Breast epithelium (tissue), 4 donors: ENCODE results near the gene POLN. TPM values are rescaled to one million over a fixed set of nuclear protein-coding genes. Genes with fewer than 3 reads are reported as not detected.

Source experiments
- DNase-seq, 2 donors: peaks; one replicate each; pipeline ENCODE4 v3.0.0-alpha.2; 2019; ENCODE audit warnings: low spot score in 2 of 2
- H3K27ac ChIP-seq, 2 donors: fragments of 200-600 bp; sonication (generic) in 1 of 2; one replicate each; pipeline ENCODE4 v1.5.1; 2016 to 2019; ENCODE audit warnings: mild to moderate bottlenecking in 1 of 2
- H3K27me3 ChIP-seq, 2 donors: fragments of 200-600 bp; sonication (generic) in 1 of 2; one replicate each; pipeline versions ENCODE4 v1.5.1 to v1.6.0; 2017 to 2019; ENCODE audit warnings: control low read depth in 1 of 2, mild to moderate bottlenecking in 1 of 2
- H3K36me3 ChIP-seq: fragments of 200-600 bp; one replicate; pipeline ENCODE4 v1.5.1; 2019
- H3K4me1 ChIP-seq, 2 donors: fragments of 200-600 bp; sonication (generic); one replicate each; pipeline ENCODE4 v1.5.1; 2016 to 2019; ENCODE audit warnings: control low read depth in 1 of 2
- H3K4me3 ChIP-seq, 3 donors: fragments of 200-600 bp; sonication (generic); 1 replicate in 2 of 3; 2 replicates in 1 of 3; pipeline ENCODE4 v1.5.1; 2016 to 2019; ENCODE audit warnings: mild to moderate bottlenecking in 3 of 3, moderate library complexity in 2 of 3
- H3K9me3 ChIP-seq, 2 donors: fragments of 200-600 bp; sonication (generic) in 1 of 2; one replicate each; pipeline ENCODE4 v1.5.1; 2016 to 2019; ENCODE audit warnings: control low read depth in 1 of 2
- POLR2A ChIP-seq: fragments of 450-650 bp; IDR thresholded peaks from one replicate; pipeline ENCODE4 v1.6.1; 2016; ENCODE audit warnings: antibody characterized with exemption, mild to moderate bottlenecking, moderate library complexity
- POLR2AphosphoS5 ChIP-seq, 3 donors: sonication (generic); formaldehyde crosslinking; IDR thresholded peaks; one replicate each; pipeline ENCODE4 v1.6.1; 2017; ENCODE audit warnings: antibody characterized with exemption in 3 of 3
- intact Hi-C: fragments of 100-400 bp; cut with DNase I; formaldehyde crosslinking; loops from one replicate; pipeline ENCODE4 v1.15.1; 2023; ENCODE audit warnings: low total_unique reads
- total RNA-seq, 3 donors: library from RNA; depleted of rRNA; stranded (reverse); fragments of >200 nt; gene quantifications; one replicate each; pipeline ENCODE4 v1.1.0, GENCODE V29; 2016
- TF ChIP-seq, protein P1 (sequence below), 3 donors: fragments of 450-650 bp; IDR thresholded peaks; one replicate each; pipeline ENCODE4 v1.5.1; 2016 to 2017; ENCODE audit warnings: antibody characterized with exemption in 3 of 3, mild to moderate bottlenecking in 3 of 3, moderate library complexity in 3 of 3

Gene POLN
- total RNA-seq, 3 donors from 2014 or later: 3.3 to 4.7 (median 4.3) TPM

DNA sequence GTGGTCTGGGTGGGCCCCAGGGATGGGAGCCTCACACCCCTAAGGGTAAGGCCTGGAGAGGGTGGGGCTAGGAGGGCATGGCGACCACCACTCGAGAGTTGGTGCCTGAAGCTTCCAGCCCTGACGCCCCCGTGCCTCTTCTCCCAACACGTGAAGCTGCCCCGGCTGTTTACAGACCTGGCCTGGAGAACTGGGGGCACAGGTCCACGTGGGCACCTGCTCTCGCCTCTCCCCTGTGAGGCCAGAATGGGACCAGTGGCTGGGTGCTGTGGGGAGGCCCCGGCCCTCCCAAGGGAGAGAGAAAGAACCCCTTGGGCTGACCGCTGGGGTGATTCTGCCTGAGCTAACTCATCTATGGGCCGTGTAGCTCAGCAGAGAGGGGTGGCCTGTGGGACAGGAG is 167.3 kb downstream of the POLN start:
- Histone ChIP-seq H3K9me3 (no peaks in the 10 kb centered on the region), H3K27me3 (peaks cover 0 to 4% of the 10 kb centered on the region in 2 donors), H3K36me3 (no peaks in the 10 kb centered on the region), H3K4me1 (no peaks in the 10 kb centered on the region), H3K4me3 (no peak overlapping the region), H3K27ac (no peak overlapping the region)
- no peak for DNase-seq
- TF ChIP-seq, protein P1, sequence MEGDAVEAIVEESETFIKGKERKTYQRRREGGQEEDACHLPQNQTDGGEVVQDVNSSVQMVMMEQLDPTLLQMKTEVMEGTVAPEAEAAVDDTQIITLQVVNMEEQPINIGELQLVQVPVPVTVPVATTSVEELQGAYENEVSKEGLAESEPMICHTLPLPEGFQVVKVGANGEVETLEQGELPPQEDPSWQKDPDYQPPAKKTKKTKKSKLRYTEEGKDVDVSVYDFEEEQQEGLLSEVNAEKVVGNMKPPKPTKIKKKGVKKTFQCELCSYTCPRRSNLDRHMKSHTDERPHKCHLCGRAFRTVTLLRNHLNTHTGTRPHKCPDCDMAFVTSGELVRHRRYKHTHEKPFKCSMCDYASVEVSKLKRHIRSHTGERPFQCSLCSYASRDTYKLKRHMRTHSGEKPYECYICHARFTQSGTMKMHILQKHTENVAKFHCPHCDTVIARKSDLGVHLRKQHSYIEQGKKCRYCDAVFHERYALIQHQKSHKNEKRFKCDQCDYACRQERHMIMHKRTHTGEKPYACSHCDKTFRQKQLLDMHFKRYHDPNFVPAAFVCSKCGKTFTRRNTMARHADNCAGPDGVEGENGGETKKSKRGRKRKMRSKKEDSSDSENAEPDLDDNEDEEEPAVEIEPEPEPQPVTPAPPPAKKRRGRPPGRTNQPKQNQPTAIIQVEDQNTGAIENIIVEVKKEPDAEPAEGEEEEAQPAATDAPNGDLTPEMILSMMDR (IDR thresholded peaks at IDR 0.05): no peak
- TF ChIP-seq POLR2AphosphoS5 (IDR thresholded peaks at IDR 0.05) (no peak), POLR2A (no peak)
- intact Hi-C loops: no loop called here

DNA sequence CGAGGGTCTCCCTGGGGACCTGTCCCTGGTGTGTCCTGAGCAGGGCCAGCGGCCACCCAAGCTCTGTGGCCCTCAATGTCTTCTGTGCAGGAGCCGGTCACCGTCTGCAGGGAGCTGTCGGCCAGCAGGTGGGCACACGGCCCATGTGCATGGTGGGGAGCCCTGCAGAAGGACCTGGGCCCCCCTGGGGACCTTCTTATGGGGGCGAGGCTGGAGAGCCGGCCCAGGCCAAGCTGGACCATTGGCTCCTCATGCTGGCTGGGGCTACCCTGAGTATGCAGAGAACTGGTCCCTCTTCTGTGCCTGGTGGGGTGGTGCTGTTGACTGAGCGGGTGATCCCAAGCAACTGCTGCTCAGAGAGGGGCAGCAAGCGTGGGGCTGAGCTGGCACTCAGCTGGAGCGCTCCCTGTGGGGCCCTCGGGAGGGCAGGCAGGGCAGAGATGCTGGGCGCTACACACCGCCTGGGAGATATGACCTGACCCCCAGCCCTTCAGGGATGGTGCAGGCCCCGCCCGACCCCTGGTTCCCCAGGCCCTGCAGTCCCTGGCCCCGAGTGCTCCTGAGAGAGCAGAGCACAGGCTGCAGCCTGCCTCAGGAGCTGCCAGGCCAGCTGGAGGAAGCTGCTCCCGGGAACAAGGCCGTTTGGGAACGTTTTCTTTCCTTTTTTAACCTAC is 168.0 kb downstream of the POLN start:
- Histone ChIP-seq H3K9me3 (no peaks in the 10 kb centered on the region), H3K4me3 (no peak overlapping the region), H3K36me3 (no peaks in the 10 kb centered on the region), H3K27ac (no peak overlapping the region), H3K4me1 (no peaks in the 10 kb centered on the region), H3K27me3 (peaks cover 0 to 10% of the 10 kb centered on the region in 2 donors)
- DNase-seq: no peak
- intact Hi-C loops: no loop called here
- no peak for TF ChIP-seq POLR2A

DNA sequence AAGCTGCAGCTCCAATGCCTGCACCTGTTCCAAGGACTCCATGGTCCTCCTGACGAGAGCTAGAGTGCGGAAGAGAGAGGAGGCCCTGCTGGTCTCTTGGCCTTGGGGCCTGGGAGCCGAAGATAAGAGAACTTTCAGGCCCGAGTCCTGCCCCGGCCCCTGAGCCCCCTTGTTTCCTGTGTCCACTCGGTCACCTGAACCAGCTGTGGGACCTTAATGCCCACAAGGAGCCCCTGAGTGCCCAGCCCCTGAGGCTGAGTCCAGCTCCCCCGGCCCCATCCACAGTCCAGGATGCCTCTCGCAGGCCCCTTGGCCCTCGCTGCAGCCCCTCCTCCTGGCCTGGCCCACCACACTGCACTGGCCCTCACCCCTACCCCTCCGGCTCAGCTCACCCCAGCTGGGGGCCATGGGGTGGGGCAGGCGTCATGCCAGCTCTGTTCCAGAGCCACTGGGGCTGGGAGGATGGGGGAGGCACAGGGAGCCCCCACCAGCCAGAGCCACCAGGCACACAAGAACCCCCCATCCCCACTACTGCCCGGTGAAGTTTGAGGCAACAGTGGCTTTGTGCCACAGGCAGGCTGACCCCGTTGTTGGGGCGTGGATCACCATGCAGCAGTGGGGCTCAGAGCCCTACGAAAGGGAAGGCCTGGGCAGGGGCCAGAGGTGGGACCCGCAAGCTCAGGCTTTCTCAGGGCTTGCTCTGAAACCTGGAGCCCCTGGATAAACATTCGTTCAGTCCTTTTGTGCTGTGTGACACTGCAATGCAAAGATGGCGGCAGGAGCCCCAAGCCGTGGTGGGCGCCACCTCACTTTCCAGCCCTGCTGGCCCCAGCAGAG is 168.7 kb downstream of the POLN start:
- Histone ChIP-seq H3K9me3 (no peaks in the 10 kb centered on the region), H3K27ac (no peak overlapping the region), H3K4me1 (no peaks in the 10 kb centered on the region), H3K36me3 (no peaks in the 10 kb centered on the region), H3K4me3 (no peak overlapping the region), H3K27me3 (peaks cover 0 to 15% of the 10 kb centered on the region in 2 donors)
- intact Hi-C loops: no loop called here
- TF ChIP-seq POLR2A: no peak
- TF ChIP-seq POLR2AphosphoS5 (IDR thresholded peaks at IDR 0.05): no peak
- TF ChIP-seq, protein P1 (IDR thresholded peaks at IDR 0.05): no peak
- no peak for DNase-seq

DNA sequence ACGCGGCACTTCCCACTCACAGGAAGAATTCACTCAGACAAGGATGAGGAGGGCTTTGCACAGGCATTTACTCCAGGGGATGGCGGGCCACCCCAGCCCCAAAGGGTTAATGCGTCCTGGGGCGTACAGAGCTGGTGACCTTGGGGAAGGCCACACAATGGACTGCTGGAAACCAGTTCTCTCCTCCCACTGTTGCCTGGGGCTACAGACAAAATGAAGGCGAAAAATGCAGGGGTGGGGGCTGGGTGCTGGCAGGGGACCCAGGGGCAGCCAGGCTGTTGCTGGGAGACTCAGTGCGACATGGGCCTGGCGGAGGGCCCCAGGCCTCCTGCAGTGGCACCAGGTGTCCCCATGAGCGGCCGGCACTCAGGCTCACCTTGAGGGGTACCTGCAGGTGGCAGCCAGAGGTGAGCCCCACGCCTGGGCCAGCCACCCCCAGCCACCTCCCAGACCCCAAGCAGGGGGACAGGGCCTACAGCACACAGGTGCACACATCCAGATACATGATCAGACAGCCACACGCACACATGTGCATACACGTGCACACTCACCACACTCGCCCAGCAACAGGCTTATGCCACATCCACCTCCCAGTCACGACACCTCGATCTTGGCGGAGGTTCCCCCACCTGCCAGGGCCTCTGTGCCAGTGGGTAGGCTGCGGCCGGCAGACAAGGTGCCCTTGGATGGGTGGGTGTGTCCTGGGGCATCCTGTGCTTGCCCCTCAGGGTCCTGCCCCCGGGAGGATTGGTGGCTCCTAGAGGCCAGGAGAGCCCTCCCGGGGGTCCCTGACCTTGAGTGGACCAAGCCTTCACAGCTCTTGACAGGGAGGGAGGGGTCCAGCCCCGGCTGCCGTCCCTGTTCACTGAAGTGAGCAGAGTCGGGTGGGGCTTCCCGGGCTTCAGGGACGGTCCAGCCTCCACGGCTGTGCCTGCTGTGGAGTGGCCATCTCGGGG is 169.7 kb downstream of the POLN start:
- H3K36me3 ChIP-seq: no peaks in the 10 kb centered on the region
- TF ChIP-seq POLR2A (no peak), POLR2AphosphoS5 (IDR thresholded peaks at IDR 0.05) (no peak)
- TF ChIP-seq, protein P1 (IDR thresholded peaks at IDR 0.05): no peak
- H3K4me1 ChIP-seq: no peaks in the 10 kb centered on the region
- peaks cover 0 to 15% of the 10 kb centered on the region in 2 donors for H3K27me3 ChIP-seq
- H3K27ac ChIP-seq: no peak overlapping the region
- no peak for DNase-seq
- intact Hi-C loops: no loop called here
- no peaks in the 10 kb centered on the region for H3K9me3 ChIP-seq
- H3K4me3 ChIP-seq: no peak overlapping the region

DNA sequence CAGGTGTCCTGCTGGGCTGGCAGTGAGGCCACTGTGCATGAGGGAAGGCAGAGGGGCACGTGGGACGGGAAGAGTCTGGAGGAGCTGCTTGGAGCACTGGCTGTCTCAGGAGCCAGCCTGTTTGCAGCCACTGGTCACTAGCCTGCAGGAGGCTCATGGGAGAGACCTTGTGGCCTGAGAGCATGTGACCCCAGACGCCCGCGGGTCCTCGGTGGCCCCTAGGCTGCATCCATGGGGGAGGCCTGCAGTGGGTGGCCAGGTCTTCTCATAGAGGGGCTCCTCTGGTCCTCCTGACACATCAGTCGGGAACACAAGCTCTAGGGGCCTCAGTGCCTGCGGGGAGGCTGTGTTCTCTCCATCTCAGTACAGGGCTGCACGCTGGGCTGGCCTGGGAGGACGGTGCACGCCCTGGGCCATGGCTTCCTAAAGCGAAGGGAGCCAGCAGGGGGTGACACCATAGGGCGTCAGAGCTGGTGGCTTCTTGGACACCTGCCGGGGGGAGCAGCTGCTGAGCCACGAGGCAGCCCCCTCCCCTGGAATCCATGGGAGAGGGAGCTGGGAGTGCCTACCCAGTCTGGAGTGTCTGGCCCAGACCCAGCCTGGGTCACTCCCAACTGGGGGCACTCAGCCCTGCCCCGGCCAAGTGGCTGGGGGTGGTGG is 170.5 kb downstream of the POLN start:
- H3K27ac ChIP-seq: no peak overlapping the region
- intact Hi-C loops: no loop called here
- H3K27me3 ChIP-seq: peaks cover 0 to 15% of the 10 kb centered on the region in 2 donors
- no peaks in the 10 kb centered on the region for H3K36me3 ChIP-seq
- no peaks in the 10 kb centered on the region for H3K9me3 ChIP-seq
- no peaks in the 10 kb centered on the region for H3K4me1 ChIP-seq
- DNase-seq: no peak
- no peak overlapping the region for H3K4me3 ChIP-seq
- TF ChIP-seq POLR2AphosphoS5 (IDR thresholded peaks at IDR 0.05): no peak
- TF ChIP-seq, protein P1 (IDR thresholded peaks at IDR 0.05): no peak
- TF ChIP-seq POLR2A: no peak
